Activated naive CD8-positive, alpha-beta T cell treated with anti-CD3 and anti-CD28 coated beads for 36 hours (primary cell): Measurements from ENCODE around the gene VPS50. TPM values are rescaled to one million over a fixed set of nuclear protein-coding genes. Genes with fewer than 3 reads are reported as not detected.
"Not testable (repeated sequence)": the region's sequence is repeated elsewhere in the genome, so short reads cannot be mapped to it uniquely, and the experiment has no call there.

ENCODE experiments used
- DNase-seq: peaks from one replicate; pipeline ENCODE4 v3.0.0; 2021
- H3K27ac Mint-ChIP-seq: one replicate; pipeline ENCODE4 v1.8.0; 2022; ENCODE audit warnings: mild to moderate bottlenecking, moderate library complexity, mixed read lengths
- H3K27me3 Mint-ChIP-seq: one replicate; pipeline ENCODE4 v1.8.0; 2022; ENCODE audit warnings: mild to moderate bottlenecking, mixed read lengths
- H3K36me3 Mint-ChIP-seq: one replicate; pipeline ENCODE4 v1.8.0; 2021; ENCODE audit warnings: mild to moderate bottlenecking, mixed read lengths
- H3K4me1 Mint-ChIP-seq: one replicate; pipeline ENCODE4 v1.8.0; 2021; ENCODE audit warnings: mixed read lengths
- H3K4me3 Mint-ChIP-seq: one replicate; pipeline ENCODE4 v1.8.0; 2022; ENCODE audit warnings: mild to moderate bottlenecking, moderate library complexity, mixed read lengths
- H3K9me3 Mint-ChIP-seq: one replicate; pipeline ENCODE4 v1.8.0; 2022; ENCODE audit warnings: mixed read lengths
- total RNA-seq, 2 experiments: library from RNA; stranded (reverse); gene quantifications; one replicate each; pipeline ENCODE4 v1.2.3, GENCODE V29; 2021

VPS50 gene
- total RNA-seq, 2 experiments from 2014 or later: 18.0 to 18.3 TPM

DNA sequence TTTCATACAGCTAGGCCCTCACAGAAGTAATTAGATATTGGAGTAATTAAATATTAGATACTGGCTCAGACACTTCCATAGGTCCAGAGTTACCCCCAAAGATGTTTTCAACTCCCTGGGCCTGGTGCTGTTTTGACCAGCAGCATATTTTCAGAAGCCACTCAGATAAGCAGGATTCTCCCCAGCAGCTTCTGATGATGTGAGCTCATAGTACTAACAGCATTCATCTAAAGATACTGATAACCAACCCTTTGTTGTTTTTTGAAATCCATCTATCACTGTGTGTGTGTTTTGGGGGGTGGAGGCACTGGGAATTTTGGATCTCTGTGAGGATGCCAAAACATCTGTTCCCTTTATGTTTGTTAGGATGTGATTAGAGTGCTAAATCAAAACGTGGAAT is 52.7 kb downstream of the VPS50 start:
- H3K4me3 Mint-ChIP-seq: no peak overlapping the region
- no peak overlapping the region for H3K27ac Mint-ChIP-seq
- DNase-seq: no peak

DNA sequence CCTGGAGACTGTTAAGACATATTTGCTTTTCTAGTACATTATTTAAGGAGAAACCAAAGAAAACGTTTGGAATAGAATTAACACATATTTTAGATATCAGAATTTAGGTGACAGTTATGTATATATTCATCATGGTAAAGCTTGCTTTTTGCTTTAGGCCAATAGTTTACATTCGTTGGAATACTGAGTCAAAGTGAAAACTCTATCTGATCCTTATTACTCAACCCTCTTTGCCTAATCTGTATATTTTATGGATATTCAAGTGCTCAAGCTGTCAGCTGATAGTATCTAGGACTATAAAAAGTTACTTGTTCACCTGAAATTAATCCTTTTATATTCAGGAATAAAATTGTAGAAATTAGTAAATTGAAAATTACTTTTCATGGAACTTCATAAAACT is 61.1 kb downstream of the VPS50 start:
- no peak overlapping the region for H3K4me3 Mint-ChIP-seq
- no peaks in the 10 kb centered on the region for H3K4me1 Mint-ChIP-seq
- no peak for DNase-seq
- no peak overlapping the region for H3K27ac Mint-ChIP-seq
- no peaks in the 10 kb centered on the region for H3K27me3 Mint-ChIP-seq
- H3K36me3 Mint-ChIP-seq: no peaks in the 10 kb centered on the region
- no peaks in the 10 kb centered on the region for H3K9me3 Mint-ChIP-seq

More for the DNA sequence above, 52.7 kb downstream of the VPS50 start:
- H3K36me3 Mint-ChIP-seq: no peaks in the 10 kb centered on the region
- no peaks in the 10 kb centered on the region for H3K4me1 Mint-ChIP-seq
- no peaks in the 10 kb centered on the region for H3K9me3 Mint-ChIP-seq
- H3K27me3 Mint-ChIP-seq: no peaks in the 10 kb centered on the region

DNA sequence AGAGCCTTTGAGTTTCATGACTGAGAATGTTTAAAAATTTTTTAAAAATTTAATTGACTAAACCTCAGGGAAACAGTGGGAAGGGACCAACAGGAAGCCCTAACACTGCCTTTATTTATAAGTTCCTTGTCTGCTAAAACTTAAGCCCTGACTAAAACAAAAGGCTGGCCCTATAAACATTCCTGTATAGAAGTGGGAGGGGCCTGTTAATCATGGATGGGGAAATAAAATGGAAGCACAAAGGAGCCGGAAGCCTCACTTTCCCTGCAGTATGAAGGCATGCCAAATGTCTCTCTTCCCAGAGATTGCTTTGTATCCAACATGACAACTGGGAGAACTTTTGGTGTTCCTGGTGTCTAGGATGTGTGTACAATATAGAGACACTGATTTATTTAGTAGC is 66.0 kb downstream of the VPS50 start:
- H3K4me3 Mint-ChIP-seq: no peak overlapping the region
- no peaks in the 10 kb centered on the region for H3K36me3 Mint-ChIP-seq
- no peaks in the 10 kb centered on the region for H3K27me3 Mint-ChIP-seq
- DNase-seq: no peak
- H3K27ac Mint-ChIP-seq: no peak overlapping the region
- H3K9me3 Mint-ChIP-seq: no peaks in the 10 kb centered on the region
- no peaks in the 10 kb centered on the region for H3K4me1 Mint-ChIP-seq

DNA sequence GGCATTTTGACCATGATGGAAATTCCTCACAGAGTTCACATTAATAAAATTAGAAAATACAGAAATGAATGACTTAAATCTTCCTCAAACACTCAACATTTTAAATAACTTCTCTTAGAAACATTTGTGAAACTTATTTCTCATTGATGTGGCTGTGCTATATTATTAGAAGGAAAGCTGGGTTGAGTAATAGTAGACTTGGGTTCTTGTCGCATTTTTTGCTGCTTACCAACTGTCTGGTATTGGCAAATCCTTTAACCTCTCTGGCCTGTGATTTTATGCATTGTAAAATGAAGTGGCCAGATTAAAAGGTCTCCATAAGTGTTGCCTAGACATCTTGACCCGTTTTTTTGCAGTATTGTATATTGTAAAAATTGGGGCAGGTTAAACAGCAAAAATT is 66.5 kb downstream of the VPS50 start:
- no peak for DNase-seq
- H3K27ac Mint-ChIP-seq: no peak overlapping the region
- H3K4me3 Mint-ChIP-seq: no peak overlapping the region
- H3K36me3 Mint-ChIP-seq: no peaks in the 10 kb centered on the region
- H3K27me3 Mint-ChIP-seq: no peaks in the 10 kb centered on the region
- no peaks in the 10 kb centered on the region for H3K9me3 Mint-ChIP-seq
- H3K4me1 Mint-ChIP-seq: no peaks in the 10 kb centered on the region

DNA sequence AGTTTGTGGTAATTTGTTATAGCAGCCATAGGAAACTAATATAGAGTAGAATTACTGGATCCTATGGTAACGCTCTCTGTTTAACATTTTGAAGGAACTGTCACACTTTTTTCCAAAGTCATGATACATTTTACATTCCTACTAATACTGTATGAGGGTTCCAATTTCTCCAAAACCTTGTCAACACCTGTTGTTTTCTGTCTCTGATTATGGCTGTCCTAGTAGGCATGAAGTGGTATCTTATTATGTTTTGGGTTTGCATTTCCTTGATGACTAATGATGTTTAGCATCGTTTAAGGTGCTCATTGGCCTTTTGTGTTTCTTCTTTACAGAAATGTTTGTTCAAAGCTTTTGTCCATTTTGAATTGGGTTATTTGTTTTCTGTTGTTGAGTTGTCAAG is 69.6 kb downstream of the VPS50 start:
- Mint-ChIP-seq H3K27me3 (no peaks in the 10 kb centered on the region), H3K9me3 (no peaks in the 10 kb centered on the region), H3K36me3 (no peaks in the 10 kb centered on the region), H3K27ac (no peak overlapping the region), H3K4me1 (no peaks in the 10 kb centered on the region), H3K4me3 (no peak overlapping the region)
- DNase-seq: no peak

DNA sequence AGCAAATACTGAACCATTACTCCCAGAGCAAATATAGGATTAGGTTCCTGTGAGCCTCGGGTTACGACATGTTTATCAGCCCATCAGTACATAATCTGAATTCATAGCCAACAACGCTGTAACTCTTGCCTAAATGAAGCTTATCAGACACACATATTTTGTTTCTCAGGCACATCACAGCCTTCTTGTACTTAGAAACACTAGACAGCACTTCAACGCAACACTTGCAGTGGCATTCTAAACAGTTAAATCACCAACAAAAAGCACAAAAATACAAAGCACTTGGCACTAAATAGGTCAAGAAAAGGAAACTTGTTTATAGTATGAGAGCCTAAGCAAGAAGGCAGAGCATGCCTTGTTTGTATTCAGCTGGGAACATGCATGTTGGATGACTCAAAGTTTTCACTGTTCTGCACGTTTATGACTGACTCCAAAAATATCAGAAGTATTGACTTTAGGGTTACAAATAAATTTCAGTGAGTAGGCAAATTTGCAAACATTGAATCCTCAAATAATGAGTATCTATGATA is 75.0 kb downstream of the VPS50 start:
- Mint-ChIP-seq H3K4me3 (no peak overlapping the region), H3K4me1 (no peaks in the 10 kb centered on the region), H3K27me3 (no peaks in the 10 kb centered on the region), H3K36me3 (peaks cover 3% of the 10 kb centered on the region), H3K9me3 (no peaks in the 10 kb centered on the region), H3K27ac (no peak overlapping the region)
- DNase-seq: no peak

DNA sequence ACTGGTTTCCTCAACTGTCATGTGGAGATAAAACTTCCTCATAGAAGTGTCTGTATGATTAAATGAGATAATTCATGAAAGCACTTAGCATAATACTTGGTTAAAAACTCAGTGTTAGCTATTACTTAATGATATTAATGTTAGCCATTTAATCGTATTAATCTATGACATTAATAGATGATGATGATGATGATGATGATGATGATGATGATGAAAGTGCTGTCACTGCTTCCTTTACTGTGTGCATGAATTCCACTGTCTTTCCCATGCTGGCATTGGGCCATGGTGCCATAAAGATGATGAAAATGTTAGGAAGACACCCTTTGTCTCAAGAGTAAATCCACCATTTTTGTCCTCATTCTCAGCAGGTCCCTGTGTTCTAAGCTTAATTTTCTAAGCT is 75.8 kb downstream of the VPS50 start:
- no peak for DNase-seq
- Mint-ChIP-seq H3K27me3 (no peaks in the 10 kb centered on the region), H3K4me1 (no peaks in the 10 kb centered on the region), H3K36me3 (peaks cover 6% of the 10 kb centered on the region), H3K9me3 (no peaks in the 10 kb centered on the region), H3K27ac (no peak overlapping the region), H3K4me3 (no peak overlapping the region)

DNA sequence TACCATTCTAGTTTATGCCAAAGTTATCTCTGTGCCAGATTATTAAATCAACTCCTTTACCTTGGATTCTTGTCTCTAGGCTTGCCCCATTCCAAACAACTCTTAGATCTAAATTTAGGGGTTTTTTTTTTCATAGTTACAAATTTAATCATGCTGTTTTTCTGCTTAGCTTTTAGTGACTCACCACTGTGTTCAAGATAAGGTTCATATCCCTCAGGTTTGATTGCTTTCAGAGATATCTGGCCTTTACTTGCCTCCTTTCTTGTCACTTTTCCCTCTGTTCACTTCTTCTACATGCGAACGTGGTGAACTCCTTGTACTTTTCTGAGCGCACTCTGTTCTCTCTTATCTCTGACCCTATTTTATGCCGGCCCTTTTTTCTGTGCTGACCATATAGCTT is 78.2 kb downstream of the VPS50 start:
- H3K9me3 Mint-ChIP-seq: no peaks in the 10 kb centered on the region
- no peaks in the 10 kb centered on the region for H3K4me1 Mint-ChIP-seq
- H3K27ac Mint-ChIP-seq: no peak overlapping the region
- H3K4me3 Mint-ChIP-seq: no peak overlapping the region
- peaks cover 6% of the 10 kb centered on the region for H3K36me3 Mint-ChIP-seq
- H3K27me3 Mint-ChIP-seq: no peaks in the 10 kb centered on the region
- DNase-seq: no peak

DNA sequence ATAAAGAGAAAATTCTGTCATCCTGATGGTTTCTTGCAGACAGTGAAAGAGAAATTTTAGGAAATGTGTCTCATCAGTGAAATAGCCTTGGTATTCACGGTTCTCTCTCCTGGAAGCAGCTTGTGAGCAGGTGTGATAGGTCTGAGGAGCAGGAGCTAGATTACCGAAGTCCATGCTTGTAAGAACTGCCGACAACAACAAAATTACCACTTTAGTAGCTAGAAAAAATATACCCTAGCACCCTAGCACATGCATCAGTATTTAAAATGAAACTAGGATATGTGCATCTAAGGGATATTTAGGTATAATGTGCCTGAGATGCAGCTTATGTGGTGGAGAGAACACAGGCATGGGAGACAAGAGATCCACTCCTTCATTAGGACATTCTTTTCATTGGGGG is 82.3 kb downstream of the VPS50 start:
- H3K27ac Mint-ChIP-seq: no peak overlapping the region
- peaks cover 4% of the 10 kb centered on the region for H3K4me1 Mint-ChIP-seq
- no peak overlapping the region for H3K4me3 Mint-ChIP-seq
- H3K27me3 Mint-ChIP-seq: no peaks in the 10 kb centered on the region
- DNase-seq: no peak
- H3K36me3 Mint-ChIP-seq: peaks cover 17% of the 10 kb centered on the region
- no peaks in the 10 kb centered on the region for H3K9me3 Mint-ChIP-seq

DNA sequence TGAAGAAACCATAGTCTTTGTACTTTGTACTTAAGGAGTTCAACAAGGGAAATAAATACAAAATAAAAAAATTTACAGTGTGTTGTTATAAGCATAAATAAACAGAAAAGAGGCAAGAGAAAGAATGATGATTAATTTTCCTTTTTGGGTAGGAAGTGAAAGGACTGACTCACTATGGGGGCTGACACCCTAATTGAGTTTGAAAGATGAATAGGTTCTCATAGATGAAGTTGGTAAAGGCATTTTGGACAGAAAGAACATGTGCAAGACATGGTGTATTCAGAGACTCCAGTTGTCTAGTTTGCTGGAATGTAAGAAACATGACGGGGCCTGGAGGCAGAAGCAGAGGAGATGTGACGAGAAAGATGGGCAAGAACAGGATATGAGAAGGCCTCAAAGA is 83.7 kb downstream of the VPS50 start:
- no peak overlapping the region for H3K4me3 Mint-ChIP-seq
- H3K27ac Mint-ChIP-seq: no peak overlapping the region
- no peaks in the 10 kb centered on the region for H3K27me3 Mint-ChIP-seq
- peaks cover 20% of the 10 kb centered on the region for H3K36me3 Mint-ChIP-seq
- peaks cover 4% of the 10 kb centered on the region for H3K4me1 Mint-ChIP-seq
- DNase-seq: no peak
- H3K9me3 Mint-ChIP-seq: no peaks in the 10 kb centered on the region

DNA sequence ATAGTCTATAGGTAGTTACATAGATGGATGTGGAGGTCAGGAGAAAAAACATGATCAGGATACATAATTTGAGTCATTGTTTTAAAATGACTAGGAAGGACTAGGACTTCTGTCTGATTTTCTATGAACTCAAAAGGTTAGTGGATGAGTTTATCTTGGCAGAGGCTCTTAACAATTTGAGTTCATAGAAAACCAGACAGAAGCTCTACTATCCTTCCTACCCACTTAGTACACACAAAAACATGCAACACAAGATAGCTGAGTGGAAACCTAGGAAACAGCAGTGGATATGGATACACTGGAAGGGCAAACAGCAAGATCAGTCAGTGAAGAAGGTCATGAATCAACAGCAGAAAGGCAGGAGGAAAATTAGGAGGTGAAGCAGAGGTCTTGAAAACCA is 84.6 kb downstream of the VPS50 start:
- Mint-ChIP-seq H3K9me3 (no peaks in the 10 kb centered on the region), H3K27ac (no peak overlapping the region), H3K4me1 (peaks cover 4% of the 10 kb centered on the region), H3K4me3 (no peak overlapping the region), H3K27me3 (no peaks in the 10 kb centered on the region), H3K36me3 (peaks cover 26% of the 10 kb centered on the region)
- DNase-seq: no peak

DNA sequence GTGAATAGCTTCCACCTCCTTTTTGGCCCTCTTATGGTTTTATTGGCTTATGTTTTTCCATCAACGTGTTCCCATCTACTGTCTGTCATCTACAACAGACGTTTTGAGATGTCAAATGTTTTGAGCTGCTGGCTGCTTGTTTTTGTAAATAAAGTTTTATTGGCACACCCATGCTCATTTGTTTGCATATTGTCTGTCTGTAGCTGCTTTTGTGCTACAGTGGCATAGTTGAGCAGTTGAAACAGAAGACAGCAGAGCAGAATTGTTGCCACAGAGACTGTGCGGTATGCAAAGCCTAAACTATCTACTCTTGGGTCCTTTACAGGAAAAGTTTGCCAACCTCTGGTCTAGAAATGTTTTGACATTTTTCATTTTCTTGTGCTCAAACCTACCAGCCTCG is 88.7 kb downstream of the VPS50 start:
- no peak for DNase-seq
- Mint-ChIP-seq H3K27ac (no peak overlapping the region), H3K27me3 (no peaks in the 10 kb centered on the region), H3K36me3 (peaks cover 35% of the 10 kb centered on the region), H3K4me3 (no peak overlapping the region), H3K4me1 (peaks cover 4% of the 10 kb centered on the region), H3K9me3 (no peaks in the 10 kb centered on the region)

DNA sequence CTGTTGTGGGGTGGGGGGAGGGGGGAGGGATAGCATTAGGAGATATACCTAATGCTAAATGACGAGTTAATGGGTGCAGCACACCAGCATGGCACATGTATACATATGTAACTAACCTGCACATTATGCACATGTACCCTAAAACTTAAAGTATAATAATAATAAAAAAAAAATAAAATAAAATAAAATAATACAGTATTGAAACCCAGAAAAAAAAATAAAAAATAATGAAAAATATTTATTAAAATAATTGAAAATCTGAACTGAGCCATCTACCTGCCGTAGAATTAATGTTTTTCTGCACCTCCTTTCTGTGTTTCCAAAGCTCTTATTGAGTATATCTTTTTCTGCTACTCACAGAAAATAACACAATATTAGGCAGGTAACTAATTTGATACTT is 94.1 kb downstream of the VPS50 start:
- H3K4me1 Mint-ChIP-seq, H3K27me3 Mint-ChIP-seq, H3K27ac Mint-ChIP-seq, H3K9me3 Mint-ChIP-seq, H3K4me3 Mint-ChIP-seq, DNase-seq: not testable (repeated sequence)
- H3K36me3 Mint-ChIP-seq: peaks cover 16% of the 10 kb centered on the region

DNA sequence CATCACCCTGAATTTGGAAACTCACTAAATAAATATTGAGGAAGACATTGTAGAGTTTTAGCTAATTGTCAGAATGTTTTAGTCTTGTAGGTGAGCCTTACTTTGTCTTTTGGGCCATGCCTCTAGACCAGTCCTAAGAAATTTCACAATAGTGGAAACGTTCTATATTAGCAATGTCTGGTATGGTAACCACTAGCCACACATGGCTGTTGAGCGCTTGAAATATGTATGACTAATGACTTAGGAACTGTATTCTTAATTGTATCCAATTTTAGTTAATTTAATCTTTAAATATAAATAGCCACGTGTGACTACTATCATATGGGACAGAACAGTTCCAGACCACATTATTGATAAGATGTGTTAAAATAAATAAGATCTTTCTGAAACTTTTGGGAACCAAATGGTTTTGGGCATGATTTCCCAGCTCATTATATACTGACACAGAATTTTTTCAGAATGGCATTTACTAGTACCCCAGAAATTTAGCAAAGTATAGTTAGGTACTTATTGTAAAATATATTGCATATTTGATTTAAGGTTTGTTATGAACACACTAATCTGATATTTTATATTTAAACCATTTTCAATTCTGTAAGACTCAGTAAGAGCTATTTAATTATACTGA is 95.0 kb downstream of the VPS50 start:
- Mint-ChIP-seq H3K27me3 (no peaks in the 10 kb centered on the region), H3K27ac (no peak overlapping the region)

DNA sequence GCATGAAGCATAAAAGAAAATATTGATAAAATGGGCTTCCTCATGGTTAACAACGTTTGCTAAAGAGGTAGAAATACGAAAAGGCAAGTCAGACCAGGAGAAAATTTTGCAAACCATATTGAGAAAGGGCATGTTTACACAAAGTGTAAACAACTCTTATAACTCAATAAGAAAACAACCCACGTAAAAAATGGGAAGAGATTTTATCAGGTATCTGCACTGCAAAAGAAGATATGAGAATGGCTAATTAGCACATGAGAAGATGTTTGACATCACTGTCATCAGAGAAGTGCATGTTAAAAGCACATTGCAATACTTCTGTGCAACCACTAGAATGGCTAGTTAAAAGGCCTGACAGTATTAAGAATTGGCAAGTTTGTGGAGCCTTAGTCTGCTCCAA is 99.5 kb downstream of the VPS50 start:
- no peaks in the 10 kb centered on the region for H3K4me1 Mint-ChIP-seq
- no peaks in the 10 kb centered on the region for H3K9me3 Mint-ChIP-seq
- H3K27me3 Mint-ChIP-seq: no peaks in the 10 kb centered on the region
- H3K4me3 Mint-ChIP-seq: no peak overlapping the region
- no peak overlapping the region for H3K27ac Mint-ChIP-seq
- no peak for DNase-seq
- peaks cover 3% of the 10 kb centered on the region for H3K36me3 Mint-ChIP-seq

More for the DNA sequence above, 95.0 kb downstream of the VPS50 start:
- Mint-ChIP-seq H3K4me3 (no peak overlapping the region), H3K4me1 (no peaks in the 10 kb centered on the region), H3K36me3 (peaks cover 12% of the 10 kb centered on the region), H3K9me3 (no peaks in the 10 kb centered on the region)
- DNase-seq: no peak

DNA sequence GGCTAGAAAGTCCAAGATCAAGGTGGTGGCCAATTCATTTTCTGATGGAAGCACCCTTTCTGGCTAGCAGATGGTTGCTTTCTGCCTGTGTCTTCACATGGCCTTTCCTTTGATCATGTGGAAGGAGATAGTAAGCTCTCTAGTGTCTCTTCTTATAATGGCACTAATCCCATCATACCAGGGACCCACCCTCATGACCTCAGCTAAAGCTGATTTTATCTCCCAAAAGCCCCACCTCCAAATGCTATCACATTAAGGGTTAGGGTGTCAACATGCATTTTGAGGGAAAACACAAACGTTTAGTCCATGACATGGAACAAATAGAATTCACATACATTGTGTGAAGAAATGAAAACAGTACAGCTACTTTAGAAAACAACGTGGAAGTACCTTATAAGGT is 100.0 kb downstream of the VPS50 start:
- H3K4me1 Mint-ChIP-seq: no peaks in the 10 kb centered on the region
- H3K9me3 Mint-ChIP-seq: no peaks in the 10 kb centered on the region
- no peak for DNase-seq
- H3K4me3 Mint-ChIP-seq: no peak overlapping the region
- no peak overlapping the region for H3K27ac Mint-ChIP-seq
- no peaks in the 10 kb centered on the region for H3K27me3 Mint-ChIP-seq
- H3K36me3 Mint-ChIP-seq: peaks cover 3% of the 10 kb centered on the region
